Muscle of leg (tissue), 11 donors: ENCODE measurements around the gene PALM3. TPM values are rescaled to one million over a fixed set of nuclear protein-coding genes. Genes with fewer than 3 reads are reported as not detected.

Experiments
- DNase-seq: peaks from one replicate; pipeline ENCODE4 v3.0.0; 2013
- H3K27ac ChIP-seq: one replicate; pipeline ENCODE4 v1.5.1; 2013; ENCODE audit warnings: mild to moderate bottlenecking, low read length, control low read depth
- H3K27me3 ChIP-seq: one replicate; pipeline ENCODE4 v1.6.1; 2013; ENCODE audit warnings: low read length; ENCODE audit not compliant: control insufficient read depth, insufficient read depth
- H3K36me3 ChIP-seq: one replicate; pipeline ENCODE4 v1.6.1; 2013; ENCODE audit warnings: low read length; ENCODE audit not compliant: control insufficient read depth, insufficient read depth
- H3K4me1 ChIP-seq: one replicate; pipeline ENCODE4 v1.6.1; 2013; ENCODE audit warnings: low read length; ENCODE audit not compliant: control insufficient read depth, insufficient read depth
- H3K4me3 ChIP-seq: one replicate; pipeline ENCODE4 v1.5.1; 2013; ENCODE audit warnings: low read length, control low read depth
- H3K9me3 ChIP-seq: replicated peaks from 2 replicates; pipeline ENCODE4 v1.6.1; 2013; ENCODE audit warnings: low read depth, low read length; ENCODE audit not compliant: control insufficient read depth
- WGBS: methylation state at CpG from one replicate; pipeline ENCODE4 v1.1.5; 2013; ENCODE audit warnings: missing lambda C conversion rate; ENCODE audit not compliant: insufficient coverage; 5-methylcytosine and 5-hydroxymethylcytosine counted together
- polyA plus RNA-seq, 8 donors: library from polyadenylated mRNA; unstranded; fragments of 120-200 nt; gene quantifications; one replicate each; pipeline versions ENCODE4 v1.2.1 to v1.2.3, GENCODE V29; 2013; ENCODE audit warnings: inconsistent platforms in 1 of 8, low replicate concordance in 1 of 8; ENCODE audit not compliant: insufficient read length in 8 of 8, insufficient read depth in 1 of 8
- total RNA-seq: library from RNA; stranded (reverse); fragments of 120-200 nt; gene quantifications from one replicate; pipeline ENCODE4 v1.2.4, GENCODE V29; 2013

PALM3 gene
- total and polyA plus RNA-seq, 9 donors, result 0.18 to 2.3 (median 1.2) TPM

DNA sequence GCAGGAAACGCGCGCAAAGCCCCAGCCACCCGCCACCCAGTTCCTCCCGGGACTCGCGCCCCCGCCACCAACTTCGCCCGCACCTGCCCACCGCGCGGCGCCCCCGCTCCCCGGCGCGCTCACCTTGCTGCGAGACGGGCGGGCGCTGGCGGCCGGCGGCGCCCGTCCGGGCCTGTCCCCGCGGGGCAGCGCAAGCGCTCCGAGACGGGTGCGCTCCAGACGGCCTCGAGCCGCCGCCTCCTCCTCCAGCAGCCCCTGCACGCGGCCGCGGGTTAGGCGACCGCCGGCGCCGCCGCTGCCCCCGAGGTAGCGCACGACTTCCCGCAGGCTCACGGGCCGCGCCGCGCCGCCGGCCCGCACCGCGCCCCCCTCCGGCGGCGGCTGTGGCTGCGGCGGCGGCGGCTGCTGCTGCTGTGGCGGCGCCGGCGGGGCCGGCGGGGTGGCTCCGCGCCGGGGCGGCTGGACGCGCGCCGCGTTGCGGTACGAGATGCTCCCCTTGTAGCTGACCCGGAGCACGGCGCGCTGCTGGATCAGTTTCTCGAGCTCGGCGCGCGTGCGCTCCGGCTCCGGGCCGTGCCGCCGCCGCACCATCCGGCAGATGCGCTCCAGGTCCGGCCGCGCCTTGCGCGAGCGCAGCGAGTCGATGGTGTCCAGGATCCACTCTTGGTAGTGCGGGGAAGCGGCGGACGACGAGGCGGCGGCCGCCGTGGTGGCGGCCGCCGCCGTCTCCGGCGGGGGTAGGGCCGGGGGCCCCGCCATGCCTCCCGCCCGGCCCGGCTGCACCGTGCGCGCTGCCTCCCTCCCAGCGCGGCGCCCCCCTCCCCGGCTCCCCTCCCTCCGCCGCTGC is 28.0 kb upstream of the PALM3 start:
- no peaks in the 10 kb centered on the region for H3K27me3 ChIP-seq
- DNase-seq, result peak; percentile 71
- peaks cover 20% of the 10 kb centered on the region for H3K4me1 ChIP-seq
- H3K36me3 ChIP-seq, result peaks cover 42% of the 10 kb centered on the region
- peaks cover 9% of the 10 kb centered on the region for H3K9me3 ChIP-seq
- H3K4me3 ChIP-seq, result peak overlapping the region; percentile 43
- under 1% methylated on average over 122 of the region's 142 CpGs for WGBS
- H3K27ac ChIP-seq, result no peak overlapping the region

DNA sequence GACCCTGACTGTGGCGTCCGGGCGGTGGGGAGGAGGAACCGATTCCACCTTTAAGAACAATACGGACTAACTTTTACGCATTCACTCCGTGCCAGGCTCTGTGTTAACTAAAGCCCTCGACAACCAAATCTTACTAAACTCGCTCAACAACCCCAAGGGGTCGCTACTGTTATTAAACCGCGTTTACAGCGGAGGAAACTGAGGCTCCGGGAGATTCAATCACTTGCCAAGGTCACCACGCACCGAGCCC is 27.5 kb upstream of the PALM3 start:
- Histone ChIP-seq H3K9me3 (peaks cover 9% of the 10 kb centered on the region), H3K27me3 (no peaks in the 10 kb centered on the region), H3K4me1 (peaks cover 20% of the 10 kb centered on the region), H3K36me3 (peaks cover 37% of the 10 kb centered on the region), H3K4me3 (peak overlapping the region; percentile 43), H3K27ac (no peak overlapping the region)
- WGBS, result 3% methylated on average over 11 of the region's 16 CpGs
- DNase-seq, result peak; percentile 59

DNA sequence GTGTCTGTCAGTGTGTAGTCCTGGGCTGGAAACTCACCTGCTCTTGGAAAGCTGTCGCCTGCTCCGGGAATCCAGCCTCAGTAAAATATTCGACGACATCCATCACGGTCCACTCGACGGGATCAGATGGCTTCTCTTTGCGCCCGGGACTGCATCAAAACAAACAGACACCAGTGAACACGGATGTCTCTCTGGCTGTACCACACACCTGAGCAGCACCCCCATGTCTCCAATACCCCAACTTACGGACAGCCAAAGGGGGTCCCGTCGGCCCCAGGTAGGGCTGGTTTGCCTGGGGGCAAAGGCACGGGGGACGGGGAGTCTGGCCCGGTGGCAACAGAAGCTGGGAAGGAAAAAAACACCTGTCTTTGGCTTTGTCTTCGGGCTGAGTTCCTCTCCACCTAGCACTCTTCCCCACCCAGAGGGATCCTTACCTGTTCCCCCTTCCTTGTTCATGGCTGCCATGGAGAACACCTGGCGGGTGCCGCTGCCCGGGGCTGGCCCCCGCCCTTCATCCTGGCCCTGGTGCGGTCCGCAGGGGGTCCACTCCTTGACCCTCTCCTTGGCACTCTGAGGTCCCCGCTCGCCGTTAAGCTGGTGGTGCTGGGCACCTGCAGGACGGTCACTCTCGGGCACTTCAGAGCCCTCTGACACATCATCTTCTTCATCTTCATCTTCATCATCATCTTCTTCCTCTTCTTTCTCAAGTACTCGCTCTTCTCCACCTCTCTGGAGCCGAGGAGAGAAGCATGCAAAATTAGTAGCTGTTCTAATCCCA is 26.9 kb upstream of the PALM3 start:
- no peak for DNase-seq
- WGBS, result 80% methylated on average over 28 of the region's 30 CpGs
- Histone ChIP-seq H3K36me3 (peaks cover 36% of the 10 kb centered on the region), H3K27ac (no peak overlapping the region), H3K4me1 (peaks cover 20% of the 10 kb centered on the region), H3K4me3 (peak overlapping the region; percentile 43), H3K27me3 (no peaks in the 10 kb centered on the region), H3K9me3 (peaks cover 9% of the 10 kb centered on the region)

DNA sequence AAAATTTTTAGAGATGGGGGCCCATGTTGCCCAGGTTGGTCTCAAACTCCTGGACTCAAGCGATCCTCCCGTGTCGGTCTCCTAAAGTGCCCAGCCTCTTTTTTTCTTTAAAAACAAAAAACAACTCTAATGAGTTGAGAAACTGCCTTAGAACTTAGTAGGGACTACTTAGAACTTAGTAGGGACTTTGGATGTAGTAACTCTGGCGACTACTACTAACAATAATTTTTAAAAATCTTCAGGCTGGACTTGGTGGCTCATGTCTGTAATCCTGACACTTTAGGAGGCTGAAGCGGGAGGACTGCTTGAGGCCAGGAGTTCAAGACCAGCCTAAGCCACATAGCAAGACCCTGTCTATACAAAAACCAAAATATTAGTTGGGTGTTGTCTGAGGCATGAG is 24.2 kb upstream of the PALM3 start:
- no peak overlapping the region for H3K4me3 ChIP-seq
- H3K9me3 ChIP-seq, result no peaks in the 10 kb centered on the region
- peaks cover 20% of the 10 kb centered on the region for H3K4me1 ChIP-seq
- no peak overlapping the region for H3K27ac ChIP-seq
- DNase-seq, result no peak
- H3K36me3 ChIP-seq, result peaks cover 31% of the 10 kb centered on the region
- no CpG with 5 or more reads among the region's 5 CpGs for WGBS
- H3K27me3 ChIP-seq, result no peaks in the 10 kb centered on the region

DNA sequence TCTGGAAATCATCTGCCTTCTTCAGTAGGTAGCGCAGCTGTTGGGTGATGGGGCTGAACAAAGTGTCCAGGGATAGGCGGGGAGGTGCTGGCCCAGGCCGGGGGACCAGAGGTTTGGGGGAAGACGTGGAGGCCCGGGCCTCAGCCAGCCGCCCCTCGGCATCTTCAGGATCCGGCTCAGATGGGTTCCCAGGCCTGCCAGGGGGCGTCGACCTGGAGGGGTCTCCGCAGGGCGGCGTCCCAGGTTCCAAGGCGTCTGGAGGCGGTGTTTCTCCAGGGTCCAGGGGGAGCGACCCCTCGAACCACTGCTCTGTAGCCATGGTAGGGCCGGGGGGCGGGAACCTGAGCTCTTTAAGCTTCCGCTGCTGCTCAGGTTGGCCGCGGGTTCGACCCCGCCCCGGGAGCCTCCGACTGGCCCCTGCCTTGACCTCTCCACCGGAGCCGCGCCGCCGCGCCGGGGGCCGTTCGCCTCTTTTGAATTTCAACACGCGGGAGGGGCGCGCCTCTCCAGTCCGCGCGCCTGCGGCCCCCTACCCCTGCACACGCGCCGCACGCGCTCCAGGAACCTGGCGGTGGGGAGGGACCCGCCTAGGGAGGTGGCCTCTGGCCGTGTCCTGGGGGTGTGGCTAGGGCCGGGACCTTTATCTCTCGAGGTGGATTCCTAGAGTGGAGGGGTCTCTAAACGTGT is 23.6 kb upstream of the PALM3 start, which contains the start of gene C19orf67:
Gene C19orf67, minus strand, starts transcription at position 475 of the 687 bp plus-strand sequence. Its CDS starts 156 bp downstream, at position 319.
- peaks cover 24% of the 10 kb centered on the region for H3K4me1 ChIP-seq
- no peak within 1 kb of the TSS for H3K4me3 ChIP-seq
- H3K27me3 ChIP-seq, result no peaks in the 10 kb centered on the region
- peaks cover 31% of the 10 kb centered on the region for H3K36me3 ChIP-seq
- no peaks in the 10 kb centered on the region for H3K9me3 ChIP-seq
- DNase-seq, result no peak
- no peak within 1 kb of the TSS for H3K27ac ChIP-seq
- 41% methylated on average over 39 of the region's 54 CpGs for WGBS

DNA sequence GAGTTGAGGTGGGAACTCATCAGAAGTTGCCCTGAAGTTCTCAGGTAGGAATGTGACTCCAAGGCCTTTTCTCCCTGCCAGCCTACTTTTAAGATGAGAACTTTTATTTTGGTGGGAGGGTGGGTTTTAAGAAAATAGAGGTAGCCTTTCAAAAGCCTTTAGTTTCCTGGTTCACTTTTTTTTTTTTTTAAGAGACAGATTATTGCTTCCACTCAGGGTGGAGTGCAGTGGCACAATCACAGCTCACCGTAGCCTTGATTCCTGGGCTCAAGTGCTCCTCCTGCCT is 20.7 kb upstream of the PALM3 start:
- DNase-seq, result no peak
- 50% methylated on average over 1 of the region's 1 CpG for WGBS
- Histone ChIP-seq H3K9me3 (no peaks in the 10 kb centered on the region), H3K27ac (no peak overlapping the region), H3K36me3 (peaks cover 17% of the 10 kb centered on the region), H3K4me3 (no peak overlapping the region), H3K4me1 (peaks cover 17% of the 10 kb centered on the region), H3K27me3 (no peaks in the 10 kb centered on the region)

DNA sequence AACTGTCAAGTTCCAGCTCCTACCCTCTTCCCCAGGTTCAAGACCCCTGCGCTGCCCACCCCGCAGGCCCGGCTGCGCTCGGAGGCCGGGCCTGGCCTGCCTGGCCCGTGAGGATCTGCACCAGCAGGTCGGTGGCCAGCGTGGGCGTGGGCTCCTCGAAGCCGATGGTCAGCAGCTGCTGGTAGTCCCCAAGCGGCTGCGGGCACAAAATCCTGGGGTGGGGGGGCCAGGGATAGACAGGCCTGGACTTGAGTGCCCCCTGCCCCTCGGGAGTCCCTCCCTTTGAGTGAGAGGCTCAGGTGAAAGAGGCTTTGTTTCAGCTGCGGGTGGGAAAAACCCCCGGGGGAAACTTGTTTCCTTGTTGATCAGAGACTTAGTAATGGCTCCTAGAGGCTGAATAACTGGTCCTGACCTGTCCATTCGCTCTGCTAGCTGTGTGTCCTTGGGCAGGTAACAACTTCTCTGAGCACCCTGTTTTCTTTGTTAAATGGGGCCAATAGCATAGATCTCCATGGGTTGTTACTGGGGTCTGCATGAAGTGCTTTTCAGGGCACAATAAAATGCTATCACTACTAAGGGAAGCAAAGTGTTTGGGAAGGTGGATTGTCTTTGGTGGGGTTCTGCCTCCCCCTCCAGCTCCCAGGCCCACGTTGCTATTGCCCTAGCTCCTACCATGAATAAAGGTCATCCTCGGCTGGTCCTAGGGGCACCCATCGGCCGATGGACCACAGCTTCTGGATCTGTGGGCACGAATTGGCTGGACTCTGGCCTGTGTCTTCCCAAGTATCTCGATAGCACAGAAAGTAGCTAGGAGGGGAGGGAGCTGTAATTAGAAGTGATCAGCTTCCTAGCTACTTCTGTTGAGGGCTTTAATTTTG is 20.2 kb upstream of the PALM3 start:
- no peak for DNase-seq
- 23% methylated on average over 22 of the region's 24 CpGs for WGBS

DNA sequence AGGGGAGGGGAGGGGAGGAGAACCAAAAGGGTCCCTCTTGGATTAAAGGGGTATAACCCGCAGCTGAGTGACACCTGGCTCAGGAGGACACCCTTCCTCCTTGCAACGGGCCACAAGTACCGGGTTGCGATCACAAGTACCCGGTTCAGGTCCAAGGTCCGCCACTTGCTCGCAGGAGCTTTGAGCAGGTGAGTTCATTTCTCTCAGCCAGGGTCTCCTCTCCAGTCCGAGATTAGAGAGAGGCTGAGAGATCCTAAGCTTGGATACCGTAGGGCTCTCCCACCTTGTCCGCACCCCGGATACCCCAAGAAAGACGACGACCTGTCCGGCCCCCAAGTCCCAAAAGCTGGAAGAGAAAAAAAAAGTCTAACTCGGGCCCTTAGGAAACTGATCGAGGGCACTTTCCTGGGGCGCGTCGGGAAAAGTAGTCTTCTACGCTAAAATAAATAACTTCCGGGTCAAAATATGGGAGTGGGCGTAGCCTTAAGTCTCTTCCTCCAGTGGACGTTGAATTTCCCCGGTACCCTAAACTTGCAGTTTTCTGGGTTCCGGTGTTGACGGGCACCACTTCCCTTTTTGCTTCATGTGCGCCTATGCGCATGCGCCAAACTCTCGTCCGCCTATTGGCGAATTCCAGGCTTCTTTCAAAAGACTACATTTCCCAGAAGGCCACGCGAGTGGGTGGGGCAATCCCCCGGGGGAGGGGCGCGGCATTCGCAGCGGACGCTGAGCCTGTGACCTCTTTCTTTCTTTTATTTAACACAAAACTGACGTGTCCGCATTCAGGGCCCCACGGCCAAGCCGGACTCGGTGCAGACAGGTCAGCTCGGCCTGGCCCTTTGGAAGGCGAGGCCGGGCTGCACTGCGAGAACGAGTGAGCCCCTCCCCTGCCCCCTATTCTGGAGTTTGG is 19.3 kb upstream of the PALM3 start:
- Histone ChIP-seq H3K27ac (peak overlapping the region; percentile 96), H3K4me1 (peaks cover 17% of the 10 kb centered on the region)
- under 1% methylated on average over 37 of the region's 50 CpGs for WGBS

More for the DNA sequence above, 20.2 kb upstream of the PALM3 start:
- peak overlapping the region; percentile 96 for H3K4me3 ChIP-seq
- H3K36me3 ChIP-seq, result peaks cover 12% of the 10 kb centered on the region
- H3K9me3 ChIP-seq, result no peaks in the 10 kb centered on the region
- H3K27ac ChIP-seq, result peak overlapping the region; percentile 91
- no peaks in the 10 kb centered on the region for H3K27me3 ChIP-seq
- H3K4me1 ChIP-seq, result peaks cover 17% of the 10 kb centered on the region

DNA sequence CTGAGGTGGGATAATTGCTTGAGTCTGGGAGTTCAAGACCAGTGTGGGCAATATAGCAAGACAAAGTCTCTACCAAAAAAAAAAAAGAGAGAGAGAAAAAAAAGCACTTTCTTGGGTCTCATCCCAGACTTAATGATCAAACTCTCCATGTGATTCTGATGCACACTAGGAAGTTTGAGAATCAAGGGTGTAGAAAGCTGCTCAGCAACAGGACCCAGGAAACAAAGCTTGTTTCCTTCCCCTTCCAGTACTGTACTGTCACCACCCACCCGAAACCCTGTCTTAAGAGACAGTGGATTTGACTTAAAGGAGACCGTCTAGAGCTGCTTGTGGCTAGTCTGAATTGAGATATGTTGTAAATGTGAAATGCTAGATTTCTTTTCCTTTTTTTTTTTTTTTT is 16.5 kb upstream of the PALM3 start:
- Histone ChIP-seq H3K4me1 (peaks cover 33% of the 10 kb centered on the region), H3K9me3 (no peaks in the 10 kb centered on the region), H3K27me3 (peaks cover 13% of the 10 kb centered on the region), H3K27ac (no peak overlapping the region), H3K4me3 (no peak overlapping the region), H3K36me3 (peaks cover 2% of the 10 kb centered on the region)
- peak; percentile 58 for DNase-seq
- no CpG with 5 or more reads among the region's 2 CpGs for WGBS

More for the DNA sequence above, 19.3 kb upstream of the PALM3 start:
- Histone ChIP-seq H3K4me3 (peak overlapping the region; percentile 96), H3K27me3 (no peaks in the 10 kb centered on the region), H3K9me3 (no peaks in the 10 kb centered on the region), H3K36me3 (peaks cover 4% of the 10 kb centered on the region)
- peak; percentile 100 for DNase-seq
